COLO668 (cell line): ENCODE measurements around the gene MSH2.

Experiments used
- DNase-seq: peaks from one replicate; lab custom pipeline; 2025; ENCODE audit not compliant: unreplicated experiment; lab: John Stamatoyannopoulos, UW

Gene MSH2

DNA sequence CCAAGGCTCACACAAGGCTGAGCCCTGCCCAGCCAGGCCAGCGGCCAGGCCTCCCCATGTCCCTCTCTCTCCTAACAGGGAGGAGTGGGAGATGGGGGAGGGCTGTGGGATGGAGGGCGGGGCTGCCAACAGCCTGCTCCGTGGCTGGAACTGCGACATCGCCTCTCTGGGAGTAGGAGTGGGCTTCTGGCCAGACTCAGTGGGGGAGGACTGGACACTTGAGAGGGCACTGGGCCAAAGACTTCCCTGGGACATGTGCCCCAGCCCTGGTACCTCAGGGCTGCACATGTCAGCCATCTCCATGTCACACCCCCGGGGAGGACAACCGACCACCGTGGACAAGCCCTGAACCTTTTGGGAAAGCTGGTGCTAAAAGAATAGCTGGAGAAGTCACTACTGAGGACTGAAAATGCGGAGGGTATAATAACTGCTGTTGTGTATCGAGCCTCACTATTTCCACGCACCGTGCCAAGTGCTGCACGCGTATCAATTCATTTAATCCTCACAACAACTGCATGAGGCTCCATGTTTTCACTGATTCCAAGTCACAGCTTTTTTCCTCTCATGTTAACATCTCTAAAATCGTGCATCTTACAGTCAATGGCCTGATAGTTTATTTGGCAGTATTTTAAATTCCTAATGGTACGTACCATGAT lies 127.3 kb downstream of the MSH2 start:
- DNase-seq = no peak

DNA sequence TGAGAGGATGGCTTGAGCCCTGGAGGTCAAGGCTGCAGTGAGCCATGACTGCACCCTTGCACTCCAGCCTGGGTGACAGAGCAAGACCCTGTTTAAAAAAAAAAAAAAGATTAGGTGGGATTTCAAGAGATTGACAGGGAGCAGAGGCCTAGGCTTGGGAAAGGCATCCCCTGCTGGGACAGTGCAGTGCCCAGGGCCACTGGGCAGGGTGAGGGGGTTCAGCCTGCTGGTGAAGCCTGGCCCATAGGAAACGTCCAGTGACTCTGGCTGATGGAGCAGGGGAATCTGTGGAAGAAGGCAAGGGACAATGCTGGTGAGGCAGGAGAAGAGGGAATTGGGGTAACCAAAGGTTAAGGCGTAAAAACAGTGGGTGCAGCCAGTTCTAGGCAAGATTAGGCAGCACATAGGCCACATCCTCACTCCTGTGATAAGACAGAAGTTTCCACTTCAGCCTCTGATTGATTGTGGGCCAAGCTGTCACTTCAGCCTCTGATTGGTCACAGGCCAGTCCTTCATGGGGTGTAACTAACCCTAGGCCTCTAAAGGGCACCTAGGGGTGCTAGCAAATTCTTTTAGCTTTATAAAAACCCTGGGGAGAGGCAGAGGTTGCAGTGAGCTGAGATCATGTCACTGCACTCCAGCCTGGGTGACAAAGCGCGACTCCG lies 128.6 kb downstream of the MSH2 start:
- no peak for DNase-seq
